ENCODE data around the gene CEP112. TPM values are rescaled to one million over a fixed set of nuclear protein-coding genes. Genes with fewer than 3 reads are reported as not detected.

Gene CEP112
- total and polyA plus RNA-seq, 2 of the 4 experiments (the other 2 are of a cell fraction) = 2.5 to 5.6 TPM

DNA sequence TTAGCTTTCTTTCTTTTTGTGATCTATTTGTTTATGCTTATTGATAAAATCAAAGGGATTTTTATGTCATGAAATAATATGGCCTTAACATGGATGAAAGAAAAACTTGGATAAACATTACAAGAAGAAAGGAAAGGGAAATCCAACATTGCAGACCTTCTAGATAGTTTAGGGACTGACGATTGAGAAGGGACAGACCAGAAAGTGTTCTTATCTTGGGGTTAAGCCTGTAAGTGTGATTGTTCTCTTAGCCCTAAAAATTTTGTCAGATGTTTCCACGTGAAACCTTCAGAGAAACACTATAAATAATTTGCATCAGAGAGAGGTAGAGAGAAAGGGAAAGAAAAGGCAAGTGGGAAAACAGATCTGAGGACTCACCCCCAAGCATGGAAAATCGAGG, 473.3 kb downstream of the CEP112 start:
- Histone ChIP-seq H3K4me2 (ENCODE audit: low read depth, low read length) (no peak overlapping the region), H2BK5ac (ENCODE audit: low read depth, low read length, poor library complexity, severe bottlenecking) (no peak overlapping the region), H3K23ac (ENCODE audit: low read depth, low read length) (no peak overlapping the region), H3K9ac (ENCODE audit: low read depth, low read length) (no peak overlapping the region), H2BK120ac (ENCODE audit: low read depth, low read length) (no peak overlapping the region), H3K4me1 (ENCODE audit: control insufficient read depth, insufficient read depth, low read length) (no peaks in the 10 kb centered on the region), H3K9me3 (ENCODE audit: control insufficient read depth, insufficient read depth, low read length) (no peaks in the 10 kb centered on the region), H4K8ac (ENCODE audit: low read depth in 2 of 2, low read length in 2 of 2) (no peak overlapping the region), H4K20me1 (ENCODE audit: insufficient read depth, low read length) (no peaks in the 10 kb centered on the region), H4K5ac (ENCODE audit: low read depth, low read length) (no peak overlapping the region), H4K91ac (ENCODE audit: insufficient read depth, low read depth, low read length) (no peak overlapping the region), H3K36me3 (ENCODE audit: control insufficient read depth, insufficient read depth, low read length) (no peaks in the 10 kb centered on the region), H2AK9ac (replicated peaks; ENCODE audit: low read depth, low read length, poor library complexity) (no peak overlapping the region), H3K18ac (ENCODE audit: low read depth, low read length) (no peak overlapping the region), H3K27me3 (ENCODE audit: control insufficient read depth, insufficient read depth, low read length) (no peaks in the 10 kb centered on the region; the same call in 1 of the 2 replicates), H3K4me3 (ENCODE audit: insufficient read depth, low read depth, low read length) (no peak overlapping the region), H2AFZ (replicated peaks; ENCODE audit: low read length, poor library complexity) (no peak overlapping the region), H2AK5ac (ENCODE audit: low read depth, low read length) (no peak overlapping the region), H3K27ac (ENCODE audit: insufficient read depth, low read length) (no peak overlapping the region), H2BK20ac (ENCODE audit: low read depth, low read length) (no peak overlapping the region), H3K4ac (ENCODE audit: low read depth, low read length) (no peak overlapping the region), H3K79me1 (ENCODE audit: low read depth in 1 of 2, low read length in 2 of 2) (no peaks in the 10 kb centered on the region), H3K9me1 (ENCODE audit: insufficient read depth, low read length) (no peaks in the 10 kb centered on the region), H3K14ac (replicated peaks; ENCODE audit: low read depth, low read length) (no peak overlapping the region), H2BK15ac (ENCODE audit: low read depth, low read length) (no peak overlapping the region), H3K56ac (ENCODE audit: extremely low read depth, insufficient read depth, low read length) (no peak overlapping the region)
- POLR2A ChIA-PET (ENCODE audit: unreplicated experiment) = no interaction called here
- intact Hi-C loops (cut with micrococcal nuclease) (no loop called here), dilution Hi-C loops (cut with HindIII; ENCODE audit: low sequenced_read_pairs, unreplicated experiment) (no loop called here), in situ Hi-C loops (cut with MboI; ENCODE audit: low sequenced_read_pairs) (no loop called here)
- DNase-seq (no peak), ATAC-seq (ENCODE audit: low read depth) (no peak)
- TF ChIP-seq POLR2A (IDR thresholded peaks at IDR 0.05; ENCODE audit: low read depth, low read length) (no peak), MAFK (IDR thresholded peaks at IDR 0.05; ENCODE audit: low read depth, low read length) (no peak), MAZ (IDR thresholded peaks at IDR 0.05; ENCODE audit: borderline replicate concordance, low read depth, low read length) (no peak), CEBPB (IDR thresholded peaks at IDR 0.05; ENCODE audit: low read depth, low read length) (no peak), BHLHE40 (IDR thresholded peaks at IDR 0.05; ENCODE audit: low read depth, low read length) (no peak), RFX5 (IDR thresholded peaks at IDR 0.05; ENCODE audit: low read depth, low read length) (no peak), FOS (IDR thresholded peaks at IDR 0.05; ENCODE audit: low read depth, low read length) (no peak), MXI1 (IDR thresholded peaks at IDR 0.05; ENCODE audit: borderline replicate concordance, low read depth, low read length) (no peak), SMC3 (IDR thresholded peaks at IDR 0.05; ENCODE audit: low read depth, low read length) (no peak), CHD1 (IDR thresholded peaks at IDR 0.05; ENCODE audit: low read depth, low read length) (no peak), RAD21 (IDR thresholded peaks at IDR 0.05; ENCODE audit: low read length) (no peak), NFE2L2 (IDR thresholded peaks at IDR 0.05; ENCODE audit: low read depth, low read length) (no peak), RCOR1 (IDR thresholded peaks at IDR 0.05; ENCODE audit: insufficient replicate concordance, low read length) (no peak)
- TF ChIP-seq, protein P1, sequence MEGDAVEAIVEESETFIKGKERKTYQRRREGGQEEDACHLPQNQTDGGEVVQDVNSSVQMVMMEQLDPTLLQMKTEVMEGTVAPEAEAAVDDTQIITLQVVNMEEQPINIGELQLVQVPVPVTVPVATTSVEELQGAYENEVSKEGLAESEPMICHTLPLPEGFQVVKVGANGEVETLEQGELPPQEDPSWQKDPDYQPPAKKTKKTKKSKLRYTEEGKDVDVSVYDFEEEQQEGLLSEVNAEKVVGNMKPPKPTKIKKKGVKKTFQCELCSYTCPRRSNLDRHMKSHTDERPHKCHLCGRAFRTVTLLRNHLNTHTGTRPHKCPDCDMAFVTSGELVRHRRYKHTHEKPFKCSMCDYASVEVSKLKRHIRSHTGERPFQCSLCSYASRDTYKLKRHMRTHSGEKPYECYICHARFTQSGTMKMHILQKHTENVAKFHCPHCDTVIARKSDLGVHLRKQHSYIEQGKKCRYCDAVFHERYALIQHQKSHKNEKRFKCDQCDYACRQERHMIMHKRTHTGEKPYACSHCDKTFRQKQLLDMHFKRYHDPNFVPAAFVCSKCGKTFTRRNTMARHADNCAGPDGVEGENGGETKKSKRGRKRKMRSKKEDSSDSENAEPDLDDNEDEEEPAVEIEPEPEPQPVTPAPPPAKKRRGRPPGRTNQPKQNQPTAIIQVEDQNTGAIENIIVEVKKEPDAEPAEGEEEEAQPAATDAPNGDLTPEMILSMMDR (conservative IDR thresholded peaks at IDR 0.05; ENCODE audit: low read depth, low read length) = no peak
- TF ChIP-seq, protein P2, sequence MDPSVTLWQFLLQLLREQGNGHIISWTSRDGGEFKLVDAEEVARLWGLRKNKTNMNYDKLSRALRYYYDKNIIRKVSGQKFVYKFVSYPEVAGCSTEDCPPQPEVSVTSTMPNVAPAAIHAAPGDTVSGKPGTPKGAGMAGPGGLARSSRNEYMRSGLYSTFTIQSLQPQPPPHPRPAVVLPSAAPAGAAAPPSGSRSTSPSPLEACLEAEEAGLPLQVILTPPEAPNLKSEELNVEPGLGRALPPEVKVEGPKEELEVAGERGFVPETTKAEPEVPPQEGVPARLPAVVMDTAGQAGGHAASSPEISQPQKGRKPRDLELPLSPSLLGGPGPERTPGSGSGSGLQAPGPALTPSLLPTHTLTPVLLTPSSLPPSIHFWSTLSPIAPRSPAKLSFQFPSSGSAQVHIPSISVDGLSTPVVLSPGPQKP (IDR thresholded peaks at IDR 0.05; ENCODE audit: borderline replicate concordance, low read depth, low read length) = no peak
- TF ChIP-seq, protein P3, sequence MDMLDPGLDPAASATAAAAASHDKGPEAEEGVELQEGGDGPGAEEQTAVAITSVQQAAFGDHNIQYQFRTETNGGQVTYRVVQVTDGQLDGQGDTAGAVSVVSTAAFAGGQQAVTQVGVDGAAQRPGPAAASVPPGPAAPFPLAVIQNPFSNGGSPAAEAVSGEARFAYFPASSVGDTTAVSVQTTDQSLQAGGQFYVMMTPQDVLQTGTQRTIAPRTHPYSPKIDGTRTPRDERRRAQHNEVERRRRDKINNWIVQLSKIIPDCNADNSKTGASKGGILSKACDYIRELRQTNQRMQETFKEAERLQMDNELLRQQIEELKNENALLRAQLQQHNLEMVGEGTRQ (IDR thresholded peaks at IDR 0.05; ENCODE audit: low read depth, low read length) = no peak
- no TSS peak for BruUV-seq (replicated peaks)
- CTCF ChIA-PET = interaction anchor here (0.6 kb wide), 1 partner anchor 80 kb away, joined by 3 read pairs; no protein-coding TSS in a partner anchor
- WGBS, 2 experiments (ENCODE audit: extremely low coverage in 2 of 2, insufficient read length in 1 of 2) = no CpG with 5 or more reads among the region's 3 CpGs

All from IMR-90 (cell line).